Heart right ventricle (tissue), 16 donors: Measurements from ENCODE around the gene ARFGAP2. TPM values are rescaled to one million over a fixed set of nuclear protein-coding genes. Genes with fewer than 3 reads are reported as not detected.
"Not testable (repeated sequence)": the region's sequence is repeated elsewhere in the genome, so short reads cannot be mapped to it uniquely, and the experiment has no call there.

Experiments used
- ATAC-seq, 8 donors: fragments of 200-7000 bp; cut with Tn5 transposase; one replicate each; pipeline ENCODE4 v1.9.1; 2020; ENCODE audit warnings: mild to moderate bottlenecking in 8 of 8, moderate library complexity in 8 of 8, moderate number of reproducible peaks in 1 of 8
- DNase-seq, 2 donors: peaks; one replicate each; pipeline ENCODE4 v3.0.0-alpha.2; 2020
- H3K27ac ChIP-seq, 10 donors: fragments of 200-600 bp; sonication (generic) in 2 of 10; one replicate each; pipeline versions ENCODE4 v1.5.0 to v1.8.0; 2020 to 2022; ENCODE audit warnings: mild to moderate bottlenecking in 3 of 10
- H3K27me3 ChIP-seq, 7 donors: fragments of 200-600 bp; one replicate each; pipeline ENCODE4 v1.8.0; 2021 to 2022; ENCODE audit warnings: mild to moderate bottlenecking in 2 of 7
- H3K36me3 ChIP-seq, 9 donors: fragments of 200-600 bp; sonication (generic) in 1 of 9; one replicate each; pipeline versions ENCODE4 v1.5.0 to v1.8.0; 2020 to 2022; ENCODE audit warnings: mild to moderate bottlenecking in 2 of 9
- H3K4me1 ChIP-seq, 9 donors: fragments of 200-600 bp; sonication (generic) in 1 of 9; one replicate each; pipeline versions ENCODE4 v1.5.0 to v1.8.0; 2020 to 2022; ENCODE audit warnings: mild to moderate bottlenecking in 4 of 9
- H3K4me3 ChIP-seq, 10 donors: fragments of 200-600 bp; sonication (generic) in 2 of 10; one replicate each; pipeline versions ENCODE4 v1.5.0 to v1.8.0; 2020 to 2022; ENCODE audit warnings: mild to moderate bottlenecking in 7 of 10, moderate library complexity in 2 of 10
- H3K9me3 ChIP-seq, 11 donors: fragments of 200-600 bp in 10 of 11; sonication (generic) in 2 of 11; one replicate each; pipeline versions ENCODE4 v1.5.0 to v1.8.0; 2013 to 2022; ENCODE audit warnings: mild to moderate bottlenecking in 2 of 11, control low read depth in 1 of 11, moderate library complexity in 1 of 11
- CTCF ChIP-seq, 9 donors: fragments of 200-600 bp; sonication (generic) in 2 of 9; IDR thresholded peaks; one replicate each; pipeline versions ENCODE4 v1.5.0 to v1.8.0; 2021 to 2022; ENCODE audit warnings: antibody characterized with exemption in 9 of 9, mild to moderate bottlenecking in 5 of 9, moderate library complexity in 1 of 9
- WGBS, 2 donors: extraction: QIAGEN DNeasy Blood & Tissue Kit; methylation state at CpG; one replicate each; pipeline ENCODE4 v1.1.7; 2013; ENCODE audit warnings: inconsistent platforms in 1 of 2; 5-methylcytosine and 5-hydroxymethylcytosine counted together
- intact Hi-C, 10 donors: fragments of 100-400 bp; cut with DNase I; formaldehyde crosslinking; loops; one replicate each; pipeline versions ENCODE4 v1.11.1 to v1.14.2; 2022
- polyA plus RNA-seq, 2 donors: library from polyadenylated mRNA; stranded (reverse); fragments of 200-250 nt; gene quantifications; one replicate each; pipeline ENCODE4 v1.2.3, GENCODE V29; 2013
- total RNA-seq, 10 donors: library from RNA; stranded (reverse); fragmentation: NEBNext Ultra II Directional in 3 of 10; extraction: Animal tissue kit (Norgen Biotek cat#: 25700) in 3 of 10; gene quantifications; one replicate each; pipeline versions ENCODE4 v1.2.1 to v1.2.4, GENCODE V29; 2021 to 2023
- donor health status: Arrhythmogenic right ventricular cardiomyopathy.
- donor health status: ischemic (EF 13 %, LVEDD 7.1; RV severe dilation, severe dysfunction).
- donor health status: healthy with polysubstance abuse.
- donor health status: DM: no; HTN: yes; CAD: no.
- donor health status: DM: no; HTN: no; CAD: no.
- donor health status: ischemic (EF 25% LVEDD 6.9; RV normal size, moderate dysfunction).
- donor health status: ischemic (EF 25% LVEDD 5.7; RV mildly dilated, moderate dysfunction).
- donor health status: healthy.
- donor health status: DM: yes; HTN: yes; CAD: no.
- donor health status: Ischemic cardiomyopathy.
- donor health status: ischemic (EF 35%, LVEDD 5.7; RV mildly dilated, moderate dysfunction).
- donor health status: nonischemic (EF 11% LVEDD 7.7; RV severe dilation, severe dysfunction).
- donor health status: DM: yes; HTN: yes; CAD: no.
- donor health status: PGD.
- donor health status: ischemic (EF 29% LVEDD 5.4; RV normal size, mild dysfunction).
- donor health status: nonischemic (EF 23%, LVEDD 6.1; RV moderate dilation, normal function).

Gene ARFGAP2
- total and polyA plus RNA-seq, 12 donors: 47.8 to 70.2 (median 62.9) TPM

GRCh38 chr11:47124675-47125074 lies 52.0 kb downstream of the ARFGAP2 start:
- WGBS, 2 donors: 59 to 73% methylated on average over 1 of the region's 1 CpG
- DNase-seq (no peak), ATAC-seq (no peak)
- H3K36me3 ChIP-seq: no peaks in the 10 kb centered on the region
- intact Hi-C loops: loop anchor here in 1 of 10 donors (10.0 kb wide), 1 partner anchor 1590 kb away; no protein-coding TSS in a partner anchor
- no peaks in the 10 kb centered on the region for H3K27me3 ChIP-seq
- no peak overlapping the region for H3K4me3 ChIP-seq
- TF ChIP-seq CTCF (IDR thresholded peaks at IDR 0.05): no peak
- no peaks in the 10 kb centered on the region for H3K4me1 ChIP-seq
- no peak overlapping the region for H3K27ac ChIP-seq
- no peaks in the 10 kb centered on the region for H3K9me3 ChIP-seq

DNA sequence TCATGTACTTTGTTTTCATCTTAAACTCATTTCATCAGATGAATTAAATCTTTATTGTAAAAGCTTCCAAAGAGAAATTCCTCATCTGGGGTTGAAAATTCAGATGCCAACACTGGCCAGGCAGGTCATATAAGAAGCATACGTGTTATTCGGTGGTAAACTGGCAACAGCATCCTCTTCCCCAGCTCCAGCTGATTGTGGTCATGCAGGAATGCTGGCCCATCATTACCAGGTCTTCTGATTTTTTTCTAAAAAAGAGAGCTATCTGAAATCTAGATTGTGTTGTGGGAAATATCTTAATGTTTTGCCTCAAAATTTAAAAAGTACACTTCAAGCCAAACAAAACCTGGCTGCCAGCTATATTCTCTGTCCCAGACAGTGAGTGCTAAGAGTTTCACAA lies 53.6 kb downstream of the ARFGAP2 start:
- Histone ChIP-seq H3K27me3 (no peaks in the 10 kb centered on the region), H3K4me3 (no peak overlapping the region), H3K9me3 (no peaks in the 10 kb centered on the region), H3K27ac (no peak overlapping the region), H3K36me3 (no peaks in the 10 kb centered on the region), H3K4me1 (no peaks in the 10 kb centered on the region)
- WGBS, 2 donors: 89 to 90% methylated on average over 2 of the region's 2 CpGs
- DNase-seq: no peak
- no peak for TF ChIP-seq CTCF (IDR thresholded peaks at IDR 0.05)
- no peak for ATAC-seq
- intact Hi-C loops: loop anchor here in 1 of 10 donors (10.0 kb wide), 1 partner anchor 1588 kb away; no protein-coding TSS in a partner anchor

- intact Hi-C loops: loop anchor here in 1 of 10 donors (10.0 kb wide), 1 partner anchor 1587 kb away; no protein-coding TSS in a partner anchor
- Histone ChIP-seq H3K9me3 (no peaks in the 10 kb centered on the region), H3K4me1 (no peaks in the 10 kb centered on the region), H3K36me3 (no peaks in the 10 kb centered on the region), H3K27ac (no peak overlapping the region), H3K27me3 (no peaks in the 10 kb centered on the region), H3K4me3 (no peak overlapping the region)
- 69 to 74% methylated on average over 2 of the region's 2 CpGs for whole genome bisulfite sequencing, 2 donors
- DNase-seq (no peak), ATAC-seq (no peak)
- TF ChIP-seq CTCF (IDR thresholded peaks at IDR 0.05): no peak
These were observed 54.9 kb downstream of the ARFGAP2 start for GRCh38 chr11:47121731-47122130.

- no peak overlapping the region for H3K4me3 ChIP-seq
- DNase-seq (no peak), ATAC-seq (no peak)
- WGBS, 2 donors: 86% methylated on average over 2 of the region's 2 CpGs
- no peaks in the 10 kb centered on the region for H3K36me3 ChIP-seq
- H3K27me3 ChIP-seq: no peaks in the 10 kb centered on the region
- H3K9me3 ChIP-seq: no peaks in the 10 kb centered on the region
- H3K27ac ChIP-seq: no peak overlapping the region
- no peaks in the 10 kb centered on the region for H3K4me1 ChIP-seq
- TF ChIP-seq CTCF (IDR thresholded peaks at IDR 0.05): no peak
- intact Hi-C loops: loop anchor here in 1 of 10 donors (10.0 kb wide), 1 partner anchor 1586 kb away; no protein-coding TSS in a partner anchor
These were observed 55.6 kb downstream of the ARFGAP2 start for GRCh38 chr11:47121056-47121455.

DNA sequence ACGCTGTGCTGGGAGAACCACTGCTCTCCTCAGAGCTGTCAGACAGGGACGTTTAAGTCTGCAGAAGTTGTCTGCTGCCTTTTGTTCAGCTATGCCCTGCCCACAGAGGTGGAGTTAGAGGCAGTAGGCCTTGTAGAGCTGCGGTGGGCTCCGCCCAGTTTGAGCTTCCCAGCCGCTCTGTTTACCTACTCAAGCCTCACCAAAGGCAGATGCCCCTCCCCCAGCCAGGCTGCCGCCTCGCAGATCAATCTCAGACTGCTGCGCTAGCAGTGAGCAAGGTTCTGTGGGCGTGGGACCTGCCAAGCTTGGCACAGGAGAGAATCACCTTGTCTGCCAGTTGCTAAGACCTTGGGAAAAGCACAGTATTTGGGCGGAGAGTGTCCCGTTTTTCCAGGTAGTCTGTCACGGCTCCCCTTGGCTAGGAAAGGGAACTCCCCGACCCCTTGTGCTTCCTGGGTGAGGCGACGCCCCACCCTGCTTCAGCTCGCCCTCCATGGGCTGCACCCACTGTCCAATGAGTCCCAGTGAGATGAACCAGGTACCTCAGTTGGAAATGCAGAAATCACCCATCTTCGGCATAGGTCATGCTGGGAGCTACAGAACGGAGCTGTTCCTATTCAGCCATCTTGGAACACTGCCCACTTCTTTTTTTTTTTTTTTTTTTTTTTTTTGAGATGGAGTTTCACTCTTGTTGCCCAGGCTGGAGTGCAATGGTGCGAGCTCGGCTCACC lies 57.6 kb downstream of the ARFGAP2 start:
- ATAC-seq, DNase-seq, H3K36me3 ChIP-seq, H3K4me3 ChIP-seq, H3K9me3 ChIP-seq, H3K27me3 ChIP-seq, H3K4me1 ChIP-seq, intact Hi-C loops, H3K27ac ChIP-seq: not testable (repeated sequence)
- whole genome bisulfite sequencing, 2 donors: 91 to 92% methylated on average over 20 of the region's 20 CpGs
